ENCODE measurements around the gene HEXA. TPM values are rescaled to one million over a fixed set of nuclear protein-coding genes. Genes with fewer than 3 reads are reported as not detected.

HEXA gene
- polyA plus RNA-seq, 3 donors from 2014 or later, result 172 to 251 (median 195) TPM

DNA sequence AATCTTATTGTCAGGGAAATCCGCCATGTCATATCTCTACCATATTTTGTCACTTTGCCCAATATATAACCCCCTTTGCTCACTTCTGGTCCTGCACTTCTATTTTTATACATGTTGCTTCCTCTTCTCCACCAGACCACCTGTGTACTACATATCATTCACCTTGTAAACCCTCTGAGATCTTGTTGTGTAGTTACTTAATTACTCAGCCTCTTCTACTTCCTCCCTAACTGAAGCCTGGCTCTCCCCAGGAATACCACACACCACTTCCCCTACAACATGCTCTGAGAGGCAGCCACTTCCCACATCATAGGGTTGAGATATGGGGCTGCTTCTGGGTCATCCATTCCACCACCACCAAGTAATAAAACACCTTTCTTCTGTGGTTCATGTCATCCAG lies 10.0 kb downstream of the HEXA start:
- Mint-ChIP-seq H3K4me3 (peak overlapping the region in 3 of 5 donors; percentile 0 to 11 (median 6)), H3K27ac (peak overlapping the region; percentile 8 to 62 (median 32)), H3K9me3 (no peaks in the 10 kb centered on the region), H3K27me3 (ENCODE audit: low read depth in 3 of 3) (no peaks in the 10 kb centered on the region), H3K4me1 (peaks cover 39 to 56% of the 10 kb centered on the region in 2 donors), H3K36me3 (peaks cover 0 to 5% (median 3%) of the 10 kb centered on the region in 3 donors)
- peak; percentile 43 to 56 (median 46) for DNase-seq

DNA sequence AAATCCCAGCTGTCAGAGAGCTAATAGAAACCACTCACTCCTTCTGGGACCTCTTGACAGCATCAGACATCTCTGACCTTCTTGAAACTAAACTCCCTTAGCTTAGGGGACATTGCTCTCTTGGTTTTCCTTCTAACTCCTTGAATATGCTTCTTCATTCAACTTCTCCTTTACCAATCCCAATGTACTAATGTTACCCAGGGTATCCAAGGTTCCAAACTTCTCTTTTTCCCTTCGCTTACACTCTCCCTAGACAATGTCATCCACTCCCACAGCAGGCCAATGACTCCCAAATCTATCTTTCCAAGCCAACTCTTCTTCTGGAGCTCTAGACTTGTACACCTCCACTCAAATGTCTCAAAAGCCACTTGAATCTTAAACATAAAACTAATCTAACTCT lies 14.6 kb downstream of the HEXA start:
- H3K27me3 Mint-ChIP-seq (ENCODE audit: low read depth in 3 of 3), result no peaks in the 10 kb centered on the region
- H3K9me3 Mint-ChIP-seq, result no peaks in the 10 kb centered on the region
- no peak for DNase-seq
- no peaks in the 10 kb centered on the region for H3K36me3 Mint-ChIP-seq
- H3K27ac Mint-ChIP-seq, result no peak overlapping the region
- no peak overlapping the region for H3K4me3 Mint-ChIP-seq
- H3K4me1 Mint-ChIP-seq, result peaks cover 11 to 39% of the 10 kb centered on the region in 2 donors

DNA sequence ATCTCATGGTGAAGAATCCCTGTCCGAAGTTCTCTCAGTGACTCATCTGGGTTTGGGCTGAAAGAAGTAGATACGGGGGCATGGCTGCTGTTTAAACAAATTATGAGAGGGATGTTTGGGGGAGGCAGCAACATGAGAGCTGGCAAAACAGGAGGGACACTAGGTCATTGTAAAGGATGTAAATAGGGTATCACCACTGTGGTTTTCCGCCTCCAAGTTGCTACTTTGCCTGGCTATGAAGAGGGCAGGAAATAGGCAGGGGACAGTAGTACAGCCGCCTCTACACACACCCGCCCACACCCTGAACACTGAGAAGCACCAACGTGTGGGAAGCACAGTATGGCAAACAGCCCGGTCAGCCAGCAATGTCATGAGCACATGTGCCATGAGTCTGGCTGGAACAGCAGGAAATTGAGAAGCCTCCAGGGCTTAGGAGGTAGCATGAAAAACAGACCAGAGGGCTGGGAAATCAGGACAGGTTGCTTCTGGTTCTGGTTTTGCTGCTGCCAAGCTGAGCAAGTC lies 17.1 kb downstream of the HEXA start:
- Mint-ChIP-seq H3K4me3 (peak overlapping the region; percentile 47 to 84 (median 76)), H3K27ac (peak overlapping the region in 5 of 6 donors; percentile 81 to 90 (median 83)), H3K36me3 (peaks cover 0 to 5% (median 2%) of the 10 kb centered on the region in 3 donors), H3K9me3 (no peaks in the 10 kb centered on the region), H3K4me1 (peaks cover 0 to 30% of the 10 kb centered on the region in 2 donors), H3K27me3 (ENCODE audit: low read depth in 3 of 3) (no peaks in the 10 kb centered on the region)
- peak; percentile 42 to 52 (median 51) for DNase-seq

DNA sequence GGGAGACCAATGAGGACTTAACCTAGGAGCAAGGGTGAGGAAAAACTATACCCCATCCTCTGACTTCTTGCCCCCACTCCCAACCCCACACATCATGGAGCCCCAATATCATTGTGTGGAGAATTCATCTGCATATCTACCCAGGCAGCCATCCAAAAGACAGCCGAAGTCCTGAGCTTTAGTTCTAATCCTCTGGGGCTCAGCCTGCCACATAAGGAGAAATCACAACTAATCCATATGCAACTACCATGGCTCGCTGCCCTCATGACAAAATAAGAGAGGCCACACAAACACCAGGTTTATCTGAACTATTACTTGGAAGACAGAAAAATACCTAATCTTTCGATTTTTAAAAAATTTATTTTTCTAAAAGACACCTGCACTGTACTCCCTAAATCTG lies 17.7 kb downstream of the HEXA start:
- Mint-ChIP-seq H3K36me3 (peaks cover 3 to 11% (median 8%) of the 10 kb centered on the region in 3 donors), H3K27ac (peak overlapping the region in 3 of 6 donors; percentile 64 to 87 (median 81)), H3K27me3 (ENCODE audit: low read depth in 3 of 3) (no peaks in the 10 kb centered on the region)

DNA sequence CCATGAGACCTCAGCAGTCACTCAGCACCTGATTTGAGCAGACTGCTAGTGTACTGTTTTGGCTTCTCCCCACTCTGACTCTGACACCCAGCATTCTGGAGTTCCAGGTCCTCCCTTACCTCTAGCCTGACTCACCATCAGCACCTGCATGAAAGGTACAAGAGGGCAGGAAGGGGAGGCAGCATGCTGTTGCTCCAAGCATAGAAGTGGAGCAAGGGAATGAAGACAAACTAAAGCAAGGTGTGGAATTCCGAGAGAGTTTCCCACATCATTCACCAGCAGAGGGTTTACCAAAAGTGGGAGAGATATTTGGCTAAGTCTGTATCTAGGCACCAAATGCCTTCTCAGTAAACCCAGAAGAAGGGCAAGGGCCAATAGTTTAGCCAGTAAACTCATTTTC lies 21.3 kb downstream of the HEXA start:
- Mint-ChIP-seq H3K27me3 (ENCODE audit: low read depth in 3 of 3) (no peaks in the 10 kb centered on the region), H3K4me3 (no peak overlapping the region), H3K27ac (no peak overlapping the region), H3K9me3 (no peaks in the 10 kb centered on the region), H3K4me1 (peaks cover 0 to 30% of the 10 kb centered on the region in 2 donors), H3K36me3 (peaks cover 6 to 27% (median 21%) of the 10 kb centered on the region in 3 donors)
- DNase-seq, result no peak

More for the DNA sequence above, 17.7 kb downstream of the HEXA start:
- Mint-ChIP-seq H3K4me1 (peaks cover 0 to 30% of the 10 kb centered on the region in 2 donors), H3K4me3 (peak overlapping the region; percentile 47 to 84 (median 76)), H3K9me3 (no peaks in the 10 kb centered on the region)
- no peak for DNase-seq

DNA sequence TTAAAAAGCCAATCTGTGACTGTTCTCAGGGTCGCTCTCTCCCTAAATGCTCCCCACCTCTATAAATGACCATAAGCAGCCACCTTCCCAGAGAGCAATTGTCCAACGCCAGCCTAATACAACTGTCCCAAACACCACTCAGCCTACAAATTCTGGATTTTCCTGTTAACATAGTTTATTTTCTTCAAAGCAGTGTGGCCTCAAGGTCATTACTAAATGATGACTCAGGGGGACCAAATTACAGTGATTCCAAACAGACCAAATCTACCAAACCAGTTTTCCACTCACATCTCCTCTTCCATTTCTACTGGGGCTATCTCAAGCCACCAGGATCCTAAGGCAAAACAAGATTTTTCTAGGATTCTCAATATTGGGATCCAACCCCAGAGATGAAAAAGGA lies 22.5 kb downstream of the HEXA start:
- peaks cover 10 to 40% (median 33%) of the 10 kb centered on the region in 3 donors for H3K36me3 Mint-ChIP-seq
- H3K4me1 Mint-ChIP-seq, result peaks cover 0 to 18% of the 10 kb centered on the region in 2 donors
- H3K27me3 Mint-ChIP-seq (ENCODE audit: low read depth in 3 of 3), result no peaks in the 10 kb centered on the region
- H3K27ac Mint-ChIP-seq, result no peak overlapping the region
- H3K9me3 Mint-ChIP-seq, result no peaks in the 10 kb centered on the region
- no peak overlapping the region for H3K4me3 Mint-ChIP-seq
- DNase-seq, result no peak

DNA sequence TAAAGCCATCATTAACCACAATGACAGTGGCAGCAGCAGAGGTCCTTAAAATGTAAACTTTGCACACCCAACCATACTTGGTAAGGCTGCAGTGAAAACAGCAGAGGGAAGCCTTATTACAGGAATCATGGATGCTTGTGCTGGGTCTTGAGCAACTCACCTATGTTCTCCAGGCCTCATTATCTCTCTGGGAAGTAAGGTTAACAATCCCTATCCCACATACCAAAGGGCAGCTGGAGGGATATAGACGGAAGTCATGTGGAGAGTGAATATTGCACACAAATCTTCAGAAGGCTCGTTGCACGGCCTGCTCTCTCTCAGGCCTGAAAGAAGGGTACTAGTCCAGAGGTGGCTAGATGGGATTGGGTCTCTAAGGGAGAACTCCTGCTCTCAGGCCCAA lies 30.0 kb downstream of the HEXA start:
- Mint-ChIP-seq H3K9me3 (no peaks in the 10 kb centered on the region), H3K27ac (peak overlapping the region in 1 of 6 donors; percentile 34), H3K36me3 (peaks cover 4 to 36% (median 18%) of the 10 kb centered on the region in 3 donors), H3K27me3 (ENCODE audit: low read depth in 3 of 3) (peaks cover 0 to 5% (median 0%) of the 10 kb centered on the region in 3 donors), H3K4me3 (no peak overlapping the region), H3K4me1 (no peaks in the 10 kb centered on the region)
- no peak for DNase-seq

DNA sequence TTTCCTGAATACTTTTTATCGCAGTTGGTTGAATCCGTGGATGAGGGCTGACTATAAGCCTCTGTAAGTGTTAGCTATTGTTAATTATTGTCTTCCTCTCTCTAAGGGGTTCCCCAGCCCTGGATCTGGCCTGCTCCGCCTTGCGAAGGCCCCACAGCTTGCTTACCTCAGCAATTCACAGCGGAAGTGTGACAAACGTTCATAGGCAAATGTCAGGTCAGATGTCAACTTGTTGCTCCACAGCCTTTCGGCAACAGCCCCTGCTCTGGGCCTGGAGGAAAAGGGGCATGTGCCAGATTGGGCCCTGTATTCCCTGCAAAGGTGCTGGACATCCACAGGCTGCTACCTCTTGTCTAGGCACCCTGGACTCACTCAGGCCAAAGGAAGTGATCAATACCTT lies 30.5 kb downstream of the HEXA start:
- no peaks in the 10 kb centered on the region for H3K9me3 Mint-ChIP-seq

DNA sequence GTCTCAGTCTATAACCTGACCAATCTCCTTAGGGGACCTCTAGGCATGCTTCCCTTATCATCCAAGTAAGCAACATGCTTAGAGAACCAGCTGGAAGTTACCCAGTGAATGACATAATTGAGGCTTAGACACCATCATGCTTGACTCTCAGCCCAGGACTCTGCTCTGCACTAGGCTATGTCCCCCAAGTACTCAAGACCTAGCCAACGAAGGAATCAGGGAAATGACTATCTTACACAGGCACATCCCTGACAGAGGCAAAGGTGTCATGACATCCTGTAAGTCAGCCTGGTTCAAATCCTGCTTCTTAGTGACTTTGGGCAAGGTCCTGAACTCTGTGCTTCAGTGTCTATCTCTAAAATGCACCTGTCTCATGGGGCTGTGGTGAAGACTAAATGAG lies 31.2 kb downstream of the HEXA start:
- Mint-ChIP-seq H3K9me3 (no peaks in the 10 kb centered on the region), H3K27ac (peak overlapping the region in 1 of 6 donors; percentile 17), H3K27me3 (ENCODE audit: low read depth in 3 of 3) (peaks cover 0 to 5% (median 0%) of the 10 kb centered on the region in 3 donors), H3K36me3 (peaks cover 9 to 36% (median 18%) of the 10 kb centered on the region in 3 donors), H3K4me1 (no peaks in the 10 kb centered on the region), H3K4me3 (no peak overlapping the region)
- DNase-seq, result no peak

More for the DNA sequence above, 30.5 kb downstream of the HEXA start:
- DNase-seq, result no peak
- H3K27ac Mint-ChIP-seq, result peak overlapping the region in 2 of 6 donors; percentile 34 to 82
- peaks cover 4 to 33% (median 18%) of the 10 kb centered on the region in 3 donors for H3K36me3 Mint-ChIP-seq
- no peak overlapping the region for H3K4me3 Mint-ChIP-seq
- no peaks in the 10 kb centered on the region for H3K4me1 Mint-ChIP-seq
- H3K27me3 Mint-ChIP-seq (ENCODE audit: low read depth in 3 of 3), result peaks cover 0 to 5% (median 0%) of the 10 kb centered on the region in 3 donors

DNA sequence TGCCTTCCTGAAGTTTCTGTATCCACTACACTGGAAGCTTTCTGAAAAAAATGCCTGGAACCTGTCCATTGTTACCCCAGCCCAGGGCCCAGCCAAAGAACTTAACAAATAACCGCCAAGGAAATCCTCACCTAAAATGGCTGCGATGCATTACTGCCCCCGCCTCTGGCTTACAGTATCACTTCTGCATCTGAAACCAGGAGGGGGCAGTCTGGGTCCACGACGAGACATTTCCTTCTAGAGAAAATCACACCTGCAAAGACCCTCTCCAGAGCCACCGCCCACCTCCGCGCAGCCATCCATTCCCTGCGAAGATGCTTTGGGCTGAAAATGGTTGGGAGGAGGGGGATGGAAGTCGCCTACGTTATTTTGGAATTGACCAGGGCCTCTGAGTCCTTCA lies 33.4 kb downstream of the HEXA start:
- H3K36me3 Mint-ChIP-seq, result peaks cover 7 to 24% (median 8%) of the 10 kb centered on the region in 3 donors

DNA sequence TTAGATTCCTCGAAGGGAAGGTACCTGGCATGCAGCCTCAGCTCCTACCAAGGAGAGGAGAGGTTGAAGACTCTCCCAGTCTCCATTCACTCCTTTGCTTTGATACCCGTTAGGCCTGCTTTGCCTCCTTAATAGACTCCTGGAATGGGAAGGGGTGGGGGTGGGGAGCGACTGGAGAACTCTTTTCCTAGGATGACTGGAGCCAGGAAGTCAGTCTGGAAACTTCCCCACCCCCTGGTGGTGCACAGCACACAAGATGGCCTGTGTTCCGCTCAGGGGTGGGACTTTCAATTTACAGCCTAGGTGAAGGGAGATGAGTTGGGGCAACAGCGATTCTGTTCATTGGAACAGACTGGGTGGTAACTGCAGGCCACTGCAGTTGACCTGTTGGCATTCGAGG lies 34.5 kb downstream of the HEXA start:
- Mint-ChIP-seq H3K36me3 (peaks cover 9 to 20% (median 10%) of the 10 kb centered on the region in 3 donors), H3K4me3 (no peak overlapping the region), H3K4me1 (no peaks in the 10 kb centered on the region), H3K27me3 (ENCODE audit: low read depth in 3 of 3) (peaks cover 0 to 5% (median 0%) of the 10 kb centered on the region in 3 donors), H3K27ac (peak overlapping the region in 2 of 6 donors; percentile 13 to 39), H3K9me3 (no peaks in the 10 kb centered on the region)
- DNase-seq, result no peak

More for the DNA sequence above, 33.4 kb downstream of the HEXA start:
- Mint-ChIP-seq H3K27me3 (ENCODE audit: low read depth in 3 of 3) (peaks cover 0 to 5% (median 0%) of the 10 kb centered on the region in 3 donors), H3K4me3 (no peak overlapping the region), H3K27ac (no peak overlapping the region), H3K4me1 (no peaks in the 10 kb centered on the region), H3K9me3 (no peaks in the 10 kb centered on the region)
- peak in 1 of 3 donors; percentile 15 for DNase-seq

DNA sequence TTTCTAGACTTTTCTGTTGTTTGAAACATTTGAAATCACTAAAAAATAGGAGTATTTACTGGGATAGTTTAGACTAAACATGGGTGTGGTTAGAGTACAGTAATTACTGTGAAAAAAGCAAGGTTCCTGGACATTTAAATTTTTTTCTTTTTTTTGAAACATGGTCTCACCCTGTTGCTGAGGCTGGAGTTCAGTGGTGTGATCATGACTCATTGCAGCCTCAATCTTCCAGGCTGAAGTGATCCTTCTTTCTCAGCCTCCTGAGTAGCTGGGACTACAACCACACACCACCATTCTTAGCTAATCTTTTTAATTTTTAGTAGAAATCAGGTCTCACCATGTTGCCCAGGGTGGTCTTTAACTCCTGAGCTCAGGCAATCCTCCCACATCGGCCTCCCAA lies 35.4 kb downstream of the HEXA start:
- H3K4me3 Mint-ChIP-seq, result no peak overlapping the region
- H3K9me3 Mint-ChIP-seq, result no peaks in the 10 kb centered on the region
- H3K36me3 Mint-ChIP-seq, result peaks cover 4 to 13% (median 10%) of the 10 kb centered on the region in 3 donors
- H3K4me1 Mint-ChIP-seq, result no peaks in the 10 kb centered on the region
- peaks cover 0 to 5% (median 0%) of the 10 kb centered on the region in 3 donors for H3K27me3 Mint-ChIP-seq (ENCODE audit: low read depth in 3 of 3)
- no peak overlapping the region for H3K27ac Mint-ChIP-seq
- no peak for DNase-seq

DNA sequence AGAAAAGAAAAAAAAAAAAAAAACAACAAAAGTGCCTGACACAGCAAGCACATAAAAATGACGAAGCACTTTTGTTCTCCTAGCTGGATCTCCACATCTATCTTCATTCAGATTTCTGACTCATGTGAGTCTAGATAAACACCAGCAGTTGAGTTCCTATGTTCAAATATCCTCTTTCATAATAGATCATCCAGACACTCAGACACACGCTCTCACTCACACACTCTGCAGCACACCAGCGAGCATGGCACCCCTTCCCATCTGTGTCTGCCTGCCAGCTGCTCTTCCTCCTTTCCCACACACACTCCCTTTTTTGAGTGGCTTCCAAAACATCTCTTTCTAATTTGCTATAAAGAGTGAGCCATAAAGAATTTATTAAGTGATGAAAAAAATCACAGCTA lies 36.0 kb downstream of the HEXA start:
- Mint-ChIP-seq H3K4me3 (no peak overlapping the region), H3K27ac (peak overlapping the region in 1 of 6 donors; percentile 72), H3K9me3 (no peaks in the 10 kb centered on the region), H3K36me3 (peaks cover 4 to 12% (median 10%) of the 10 kb centered on the region in 3 donors), H3K4me1 (no peaks in the 10 kb centered on the region), H3K27me3 (ENCODE audit: low read depth in 3 of 3) (peaks cover 0 to 2% (median 0%) of the 10 kb centered on the region in 3 donors)
- no peak for DNase-seq

DNA sequence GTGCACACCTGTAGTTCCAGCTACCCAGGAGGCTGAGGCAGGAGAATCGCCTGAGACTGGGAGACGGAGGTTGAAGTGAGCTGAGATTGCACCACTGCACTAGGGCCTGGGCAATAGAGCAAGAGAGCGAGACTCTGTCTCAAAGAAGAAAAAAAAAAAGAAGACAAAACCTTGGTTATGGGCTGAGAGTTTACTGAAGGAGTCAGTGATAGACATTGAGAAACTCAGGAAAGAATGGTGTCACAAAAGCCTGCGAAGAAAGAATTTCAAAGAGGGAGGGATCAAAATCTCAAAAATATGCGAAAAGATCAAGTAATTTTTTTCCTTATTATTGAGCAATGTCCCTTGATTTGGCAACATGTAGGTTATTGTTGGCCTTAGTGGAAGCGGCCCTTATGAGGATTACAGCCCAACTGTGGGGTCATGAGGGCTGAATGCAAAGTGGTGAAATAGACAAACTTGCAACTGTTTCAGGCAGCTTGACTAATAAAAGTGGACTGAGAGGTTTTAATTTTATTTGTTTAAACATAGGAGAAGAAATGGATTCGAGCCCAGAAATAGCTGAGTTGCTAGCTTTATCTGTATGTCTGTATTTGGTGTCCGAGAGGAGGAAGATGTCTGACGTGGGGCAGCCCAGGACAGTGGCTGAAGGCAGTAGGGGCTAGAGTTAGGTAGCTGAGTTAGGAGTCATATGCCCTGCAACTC lies 37.0 kb downstream of the HEXA start:
- peak overlapping the region in 2 of 6 donors; percentile 9 to 52 for H3K27ac Mint-ChIP-seq
- no peaks in the 10 kb centered on the region for H3K4me1 Mint-ChIP-seq
- peaks cover 4 to 19% (median 14%) of the 10 kb centered on the region in 3 donors for H3K36me3 Mint-ChIP-seq

More for the DNA sequence above, 37.0 kb downstream of the HEXA start:
- H3K9me3 Mint-ChIP-seq, result no peaks in the 10 kb centered on the region
- H3K4me3 Mint-ChIP-seq, result no peak overlapping the region
- no peak for DNase-seq
- H3K27me3 Mint-ChIP-seq (ENCODE audit: low read depth in 3 of 3), result peaks cover 0 to 2% (median 0%) of the 10 kb centered on the region in 3 donors
